ENCODE results near the gene PTPRE. TPM values are rescaled to one million over a fixed set of nuclear protein-coding genes. Genes with fewer than 3 reads are reported as not detected.

Gene PTPRE
- total RNA-seq, 1 experiment from 2014 or later, result 12.3 TPM

DNA sequence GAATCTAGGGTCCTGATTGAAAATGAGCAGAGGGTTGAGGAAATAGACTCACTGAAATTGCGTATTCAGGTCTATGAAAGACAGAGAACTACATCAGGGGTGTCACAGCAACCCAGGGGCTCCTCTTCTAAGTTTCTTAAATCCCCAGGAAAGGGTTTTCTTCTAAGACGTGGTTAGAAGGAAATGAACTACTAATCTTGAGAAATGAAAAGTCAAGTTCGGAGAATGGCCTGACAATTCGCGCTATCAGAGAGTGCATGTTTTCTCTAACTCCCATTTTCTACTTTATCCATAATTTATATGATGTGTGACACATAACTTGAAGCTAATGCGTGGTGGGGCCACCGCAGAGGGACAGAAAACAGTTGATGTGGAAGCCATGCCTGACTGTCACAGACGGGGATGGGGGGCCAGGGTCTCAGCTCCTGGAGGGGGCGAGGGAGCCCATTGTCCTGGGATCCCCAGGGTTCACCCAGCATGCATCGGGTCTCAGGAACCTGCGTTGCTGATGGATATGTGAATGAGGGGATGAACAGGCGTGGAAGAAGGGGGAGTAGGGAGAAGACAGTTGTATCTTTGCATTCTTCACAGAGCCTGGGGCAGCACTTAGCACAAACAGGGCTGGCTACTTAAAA is 86.3 kb downstream of the PTPRE start:
- no peak overlapping the region for H3K4me2 ChIP-seq (ENCODE audit: low read length)
- H3K9me3 ChIP-seq (ENCODE audit: control insufficient read depth in 1 of 2, insufficient read depth in 1 of 2, low read depth in 1 of 2, low read length in 2 of 2), result no peaks in the 10 kb centered on the region
- peaks cover 31 to 36% of the 10 kb centered on the region in 2 experiments for H3K4me1 ChIP-seq (ENCODE audit: control insufficient read depth in 1 of 2, insufficient read depth in 2 of 2, low read length in 2 of 2)
- TF ChIP-seq EGR1 (IDR thresholded peaks at IDR 0.05; ENCODE audit: low read depth), result no peak
- TF ChIP-seq YY1 (IDR thresholded peaks at IDR 0.05; ENCODE audit: extremely low read depth, insufficient replicate concordance, low read depth, low read length), result no peak
- TF ChIP-seq, protein P1, sequence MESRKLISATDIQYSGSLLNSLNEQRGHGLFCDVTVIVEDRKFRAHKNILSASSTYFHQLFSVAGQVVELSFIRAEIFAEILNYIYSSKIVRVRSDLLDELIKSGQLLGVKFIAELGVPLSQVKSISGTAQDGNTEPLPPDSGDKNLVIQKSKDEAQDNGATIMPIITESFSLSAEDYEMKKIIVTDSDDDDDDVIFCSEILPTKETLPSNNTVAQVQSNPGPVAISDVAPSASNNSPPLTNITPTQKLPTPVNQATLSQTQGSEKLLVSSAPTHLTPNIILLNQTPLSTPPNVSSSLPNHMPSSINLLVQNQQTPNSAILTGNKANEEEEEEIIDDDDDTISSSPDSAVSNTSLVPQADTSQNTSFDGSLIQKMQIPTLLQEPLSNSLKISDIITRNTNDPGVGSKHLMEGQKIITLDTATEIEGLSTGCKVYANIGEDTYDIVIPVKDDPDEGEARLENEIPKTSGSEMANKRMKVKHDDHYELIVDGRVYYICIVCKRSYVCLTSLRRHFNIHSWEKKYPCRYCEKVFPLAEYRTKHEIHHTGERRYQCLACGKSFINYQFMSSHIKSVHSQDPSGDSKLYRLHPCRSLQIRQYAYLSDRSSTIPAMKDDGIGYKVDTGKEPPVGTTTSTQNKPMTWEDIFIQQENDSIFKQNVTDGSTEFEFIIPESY (IDR thresholded peaks at IDR 0.05; ENCODE audit: extremely low read depth, insufficient replicate concordance, low read length), result no peak
- no peak for TF ChIP-seq EZH2phosphoT487 (IDR thresholded peaks at IDR 0.05; ENCODE audit: borderline replicate concordance)
- TF ChIP-seq, protein P2, sequence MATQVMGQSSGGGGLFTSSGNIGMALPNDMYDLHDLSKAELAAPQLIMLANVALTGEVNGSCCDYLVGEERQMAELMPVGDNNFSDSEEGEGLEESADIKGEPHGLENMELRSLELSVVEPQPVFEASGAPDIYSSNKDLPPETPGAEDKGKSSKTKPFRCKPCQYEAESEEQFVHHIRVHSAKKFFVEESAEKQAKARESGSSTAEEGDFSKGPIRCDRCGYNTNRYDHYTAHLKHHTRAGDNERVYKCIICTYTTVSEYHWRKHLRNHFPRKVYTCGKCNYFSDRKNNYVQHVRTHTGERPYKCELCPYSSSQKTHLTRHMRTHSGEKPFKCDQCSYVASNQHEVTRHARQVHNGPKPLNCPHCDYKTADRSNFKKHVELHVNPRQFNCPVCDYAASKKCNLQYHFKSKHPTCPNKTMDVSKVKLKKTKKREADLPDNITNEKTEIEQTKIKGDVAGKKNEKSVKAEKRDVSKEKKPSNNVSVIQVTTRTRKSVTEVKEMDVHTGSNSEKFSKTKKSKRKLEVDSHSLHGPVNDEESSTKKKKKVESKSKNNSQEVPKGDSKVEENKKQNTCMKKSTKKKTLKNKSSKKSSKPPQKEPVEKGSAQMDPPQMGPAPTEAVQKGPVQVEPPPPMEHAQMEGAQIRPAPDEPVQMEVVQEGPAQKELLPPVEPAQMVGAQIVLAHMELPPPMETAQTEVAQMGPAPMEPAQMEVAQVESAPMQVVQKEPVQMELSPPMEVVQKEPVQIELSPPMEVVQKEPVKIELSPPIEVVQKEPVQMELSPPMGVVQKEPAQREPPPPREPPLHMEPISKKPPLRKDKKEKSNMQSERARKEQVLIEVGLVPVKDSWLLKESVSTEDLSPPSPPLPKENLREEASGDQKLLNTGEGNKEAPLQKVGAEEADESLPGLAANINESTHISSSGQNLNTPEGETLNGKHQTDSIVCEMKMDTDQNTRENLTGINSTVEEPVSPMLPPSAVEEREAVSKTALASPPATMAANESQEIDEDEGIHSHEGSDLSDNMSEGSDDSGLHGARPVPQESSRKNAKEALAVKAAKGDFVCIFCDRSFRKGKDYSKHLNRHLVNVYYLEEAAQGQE (IDR thresholded peaks at IDR 0.05; ENCODE audit: low read depth), result no peak
- no peak for TF ChIP-seq ATF3 (IDR thresholded peaks at IDR 0.05)
- TF ChIP-seq CBX3 (IDR thresholded peaks at IDR 0.05; ENCODE audit: low read depth), result no peak
- TF ChIP-seq, protein P3, sequence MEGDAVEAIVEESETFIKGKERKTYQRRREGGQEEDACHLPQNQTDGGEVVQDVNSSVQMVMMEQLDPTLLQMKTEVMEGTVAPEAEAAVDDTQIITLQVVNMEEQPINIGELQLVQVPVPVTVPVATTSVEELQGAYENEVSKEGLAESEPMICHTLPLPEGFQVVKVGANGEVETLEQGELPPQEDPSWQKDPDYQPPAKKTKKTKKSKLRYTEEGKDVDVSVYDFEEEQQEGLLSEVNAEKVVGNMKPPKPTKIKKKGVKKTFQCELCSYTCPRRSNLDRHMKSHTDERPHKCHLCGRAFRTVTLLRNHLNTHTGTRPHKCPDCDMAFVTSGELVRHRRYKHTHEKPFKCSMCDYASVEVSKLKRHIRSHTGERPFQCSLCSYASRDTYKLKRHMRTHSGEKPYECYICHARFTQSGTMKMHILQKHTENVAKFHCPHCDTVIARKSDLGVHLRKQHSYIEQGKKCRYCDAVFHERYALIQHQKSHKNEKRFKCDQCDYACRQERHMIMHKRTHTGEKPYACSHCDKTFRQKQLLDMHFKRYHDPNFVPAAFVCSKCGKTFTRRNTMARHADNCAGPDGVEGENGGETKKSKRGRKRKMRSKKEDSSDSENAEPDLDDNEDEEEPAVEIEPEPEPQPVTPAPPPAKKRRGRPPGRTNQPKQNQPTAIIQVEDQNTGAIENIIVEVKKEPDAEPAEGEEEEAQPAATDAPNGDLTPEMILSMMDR (IDR thresholded peaks at IDR 0.05 in 2 of 3, conservative IDR thresholded peaks at IDR 0.05 in 1 of 3; ENCODE audit: borderline replicate concordance in 1 of 3, insufficient read depth in 1 of 3, low read depth in 2 of 3, low read length in 2 of 3), result no peak
- no peak for TF ChIP-seq POLR2AphosphoS5 (IDR thresholded peaks at IDR 0.05; ENCODE audit: low read depth, low read length)
- TF ChIP-seq RAD21 (IDR thresholded peaks at IDR 0.05; ENCODE audit: low read depth), result no peak
- no peak for TF ChIP-seq SRF (IDR thresholded peaks at IDR 0.05; ENCODE audit: low read depth)
- H2AFZ ChIP-seq (ENCODE audit: low read depth, low read length, poor library complexity, severe bottlenecking), result no peak overlapping the region
- no peaks in the 10 kb centered on the region for H4K20me1 ChIP-seq (ENCODE audit: insufficient read depth)
- H3K9me2 ChIP-seq (ENCODE audit: insufficient read depth), result no peaks in the 10 kb centered on the region
- no peak overlapping the region for H3K9ac ChIP-seq (ENCODE audit: low read length)
- POLR2A ChIA-PET, result no interaction called here
- no peak overlapping the region for H3K27ac ChIP-seq (ENCODE audit: low read depth, low read length)
- DNase-seq (ENCODE audit: low read depth, low spot score), result no peak
- no TSS peak for BruUV-seq (replicated peaks)
- intact Hi-C loops (cut with micrococcal nuclease), result no loop called here
- no peaks in the 10 kb centered on the region for H3K36me3 ChIP-seq (ENCODE audit: control insufficient read depth in 1 of 2, insufficient read depth in 2 of 2, low read length in 2 of 2)
- CTCF ChIA-PET, result no interaction called here
- RAD21 ChIA-PET (ENCODE audit: low non-redundant PET in 1 of 2, low total read pairs in 2 of 2, uncharacterized antibody in 2 of 2, unreplicated experiment in 2 of 2), result no interaction called here
- peaks cover 5% of the 10 kb centered on the region; the same call in 1 of the 2 replicates for H3K27me3 ChIP-seq (ENCODE audit: insufficient read depth, low read length)
- ATAC-seq, result no peak
- no peak overlapping the region for H3K4me3 ChIP-seq (replicated peaks in 1 of 2; ENCODE audit: low read depth in 1 of 2, low read length in 2 of 2)
- H3K79me2 ChIP-seq (ENCODE audit: insufficient read depth, low read length), result no peaks in the 10 kb centered on the region

Measured in HCT116 (cell line).